GM21447 (cell line): ENCODE measurements around the gene STPG4.
"Not testable (repeated sequence)": the region's sequence is repeated elsewhere in the genome, so short reads cannot be mapped to it uniquely, and the experiment has no call there.

ENCODE experiments used
- ATAC-seq: cut with Tn5 transposase; IDR thresholded peaks from one replicate; pipeline ENCODE4 v1.9.1; 2021; ENCODE audit not compliant: unreplicated experiment

The STPG4 gene, protein sequence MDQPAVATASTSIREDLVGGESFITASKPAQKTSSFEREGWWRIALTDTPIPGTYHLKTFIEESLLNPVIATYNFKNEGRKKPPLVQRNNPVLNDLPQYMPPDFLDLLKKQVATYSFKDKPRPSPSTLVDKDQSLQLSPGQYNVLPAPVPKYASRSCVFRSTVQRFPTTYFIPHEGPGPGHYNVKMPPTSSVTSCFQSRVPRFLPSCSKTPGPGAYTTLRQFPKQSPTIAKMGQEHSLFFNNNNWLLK

DNA sequence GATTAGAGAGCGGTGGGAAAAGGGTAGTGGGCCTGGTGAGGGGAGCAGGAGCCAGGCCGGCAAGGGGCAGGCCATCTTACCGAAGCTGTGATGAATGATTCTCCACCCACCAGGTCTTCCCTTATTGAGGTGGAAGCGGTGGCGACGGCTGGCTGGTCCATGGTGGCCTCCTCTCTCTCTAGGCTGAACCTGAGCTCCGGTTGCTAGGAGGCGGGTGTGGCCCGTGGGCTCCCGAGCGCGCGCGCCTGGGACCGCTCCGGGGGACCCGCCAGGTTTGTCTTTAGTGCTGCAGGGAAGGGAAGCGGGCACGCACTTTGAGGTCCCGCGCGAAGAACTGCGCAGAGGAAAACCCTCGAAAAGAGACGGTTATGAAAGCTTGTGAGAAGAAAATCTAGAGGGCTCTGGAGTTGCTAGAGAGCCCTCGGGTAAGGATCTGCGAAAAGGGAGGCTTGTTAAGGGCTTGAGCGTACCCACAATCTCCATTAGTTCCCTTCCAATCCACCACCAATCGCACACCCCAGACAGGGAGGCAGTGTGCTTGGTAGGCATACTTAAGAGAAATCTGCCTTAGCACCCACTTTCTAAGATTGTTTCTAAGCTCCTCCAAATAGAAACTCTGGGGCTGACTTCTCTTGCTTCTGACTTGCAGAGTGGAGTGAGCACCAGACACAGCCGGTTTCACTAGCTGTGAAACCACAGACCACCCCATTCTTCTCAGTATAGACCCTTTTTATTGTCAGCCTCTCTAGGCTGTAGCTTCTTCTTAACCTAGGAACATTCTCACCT is at the start of gene STPG4:
TSS of gene STPG4 (minus strand) at position 218 of the 786 bp plus-strand sequence. CDS start at position 161, 57 bp downstream.
- ATAC-seq = no peak

DNA sequence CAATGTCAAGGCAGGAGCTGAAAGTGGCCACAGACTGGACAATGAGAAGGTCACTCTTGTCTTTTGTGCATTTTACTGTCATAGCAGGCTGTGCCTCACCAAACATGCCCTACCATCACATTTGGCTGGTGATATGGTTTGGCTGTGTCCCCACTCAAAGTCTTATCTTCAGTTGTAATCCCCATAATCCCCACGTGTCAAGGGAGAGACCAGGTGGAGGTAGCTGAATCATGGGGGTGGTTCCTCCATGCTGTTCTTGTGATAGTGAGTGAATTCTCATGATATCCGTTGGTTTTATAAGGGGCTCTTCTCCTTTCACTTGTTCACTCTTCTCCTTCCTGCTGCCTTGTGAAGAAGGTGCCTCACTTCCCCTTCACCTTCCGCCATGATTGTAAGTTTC is 49.6 kb upstream of the STPG4 start:
- ATAC-seq = no peak

DNA sequence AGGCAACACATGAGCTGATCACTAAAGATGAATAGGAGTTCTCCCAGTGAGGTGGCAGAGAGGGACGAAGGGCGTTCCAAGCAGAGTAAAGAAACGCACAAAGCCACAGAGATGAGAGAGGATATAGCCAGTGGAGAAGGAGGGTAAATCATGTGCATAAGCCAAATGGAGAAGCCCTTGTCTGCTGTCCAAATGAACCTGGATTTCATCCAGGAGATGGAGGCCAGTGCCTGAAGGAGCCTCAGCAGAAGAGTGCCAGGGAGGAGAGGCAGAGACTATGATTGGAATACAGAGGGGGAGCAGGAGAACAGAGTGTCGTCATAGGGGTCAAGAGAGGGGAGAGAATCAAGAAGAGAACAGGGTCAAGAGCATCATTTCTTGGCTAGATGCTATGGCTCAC is 48.9 kb upstream of the STPG4 start:
- no peak for ATAC-seq

DNA sequence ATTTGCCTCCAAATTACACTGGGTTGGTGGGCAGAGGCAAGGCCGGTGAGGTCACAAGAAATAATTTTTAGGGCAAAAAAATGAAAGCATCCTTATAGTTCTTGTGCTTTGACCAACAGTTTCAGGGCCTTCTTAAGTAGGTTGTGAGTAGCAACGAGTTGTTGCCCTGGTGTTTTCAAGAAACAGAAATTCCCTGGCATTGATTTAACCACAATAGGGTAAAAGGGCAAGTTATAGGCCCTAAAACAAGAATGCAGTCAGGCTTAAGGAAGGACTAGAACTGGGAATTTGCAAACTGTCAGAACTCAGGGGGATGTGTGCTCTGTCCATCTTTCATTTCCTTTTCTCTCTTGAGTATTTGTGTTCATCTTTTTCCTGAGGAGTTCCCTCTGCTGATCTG is 46.1 kb upstream of the STPG4 start:
- no peak for ATAC-seq

DNA sequence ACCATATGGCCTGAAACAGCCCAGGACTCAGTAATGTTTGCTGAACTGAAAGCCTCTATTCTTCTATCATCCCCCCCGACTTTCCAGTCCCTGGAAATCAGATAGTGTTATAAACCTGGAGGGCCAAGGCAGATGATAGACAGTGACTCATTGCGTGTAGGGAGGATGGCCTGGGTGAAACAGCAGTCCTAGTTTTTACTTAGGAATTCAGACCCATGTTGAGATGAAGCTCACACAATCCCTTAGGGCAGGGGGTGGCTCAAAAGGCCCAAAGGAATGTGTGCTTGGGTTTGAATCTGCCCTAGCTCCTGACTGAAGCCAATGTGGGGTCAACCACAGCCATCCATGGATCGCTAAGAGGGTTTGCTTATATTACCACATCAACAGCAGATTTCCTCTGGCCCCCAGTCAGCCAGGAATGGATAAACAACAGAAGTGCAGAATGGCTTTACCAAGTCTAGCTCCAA is 43.9 kb upstream of the STPG4 start:
- no peak for ATAC-seq

DNA sequence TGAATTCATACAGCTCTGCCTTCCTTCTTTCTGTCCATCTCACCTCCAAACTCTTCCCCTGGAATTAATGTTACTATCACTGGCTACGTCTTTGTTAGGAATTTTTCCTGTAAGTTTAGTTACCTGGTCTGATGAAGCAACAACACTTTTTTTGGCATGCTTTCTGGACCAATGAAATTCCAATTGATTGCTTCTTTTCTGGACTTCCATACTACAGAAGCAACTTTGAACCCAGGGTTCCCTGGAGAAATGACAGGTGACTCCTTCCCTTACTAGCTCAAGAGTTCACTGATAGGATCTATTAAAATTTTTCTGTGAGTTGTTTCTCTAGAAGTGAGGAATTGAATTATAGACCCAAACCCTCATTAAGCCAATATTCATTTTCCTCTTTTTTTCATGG is 41.4 kb upstream of the STPG4 start:
- ATAC-seq = no peak

GRCh38 chr2:47196046-47196445 is 40.9 kb upstream of the STPG4 start:
- ATAC-seq = no peak

- ATAC-seq = no peak
These were observed 40.0 kb upstream of the STPG4 start for GRCh38 chr2:47195148-47195547.

GRCh38 chr2:47194410-47194809 is 39.3 kb upstream of the STPG4 start:
- ATAC-seq = no peak

DNA sequence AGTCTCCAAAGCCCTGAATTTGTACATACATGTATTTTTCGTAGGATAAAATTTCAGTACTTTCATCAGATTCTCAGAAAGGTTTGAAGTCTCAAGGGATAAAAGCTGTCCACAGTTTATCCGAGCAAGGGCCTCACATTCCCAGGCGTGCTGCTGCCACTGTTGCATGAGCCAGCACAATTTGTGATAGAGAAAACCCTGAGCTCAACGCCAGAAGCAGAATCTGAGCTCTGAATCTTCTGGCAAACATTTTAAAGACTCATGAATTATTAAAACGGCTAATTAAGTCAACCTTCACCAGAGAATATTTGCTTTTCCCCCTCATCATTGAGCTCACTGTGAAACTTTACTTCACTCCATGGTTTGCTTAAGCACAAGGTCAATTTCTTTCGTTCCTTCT is 38.5 kb upstream of the STPG4 start:
- no peak for ATAC-seq

GRCh38 chr2:47190188-47190881 is 35.2 kb upstream of the STPG4 start:
- ATAC-seq = no peak

DNA sequence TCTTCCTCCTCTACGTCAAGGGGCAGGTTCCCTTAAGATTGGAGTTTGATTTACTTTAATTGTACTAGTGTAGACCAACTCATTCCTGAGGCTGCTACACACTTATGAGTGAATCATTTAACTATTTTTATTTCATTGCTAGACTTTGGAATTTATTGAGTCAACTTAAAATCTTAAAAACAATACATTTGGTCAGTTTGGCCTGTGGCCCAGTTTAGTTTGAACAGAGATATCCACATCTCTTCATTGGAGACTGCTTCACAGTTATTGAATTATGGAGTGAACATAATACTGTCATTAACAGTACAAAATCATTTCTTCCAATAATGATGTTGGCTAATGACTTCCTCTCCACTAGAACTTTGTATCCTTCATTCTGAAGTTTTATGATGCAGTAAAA is 34.5 kb upstream of the STPG4 start:
- no peak for ATAC-seq

GRCh38 chr2:47187069-47187468 is 32.0 kb upstream of the STPG4 start:
- no peak for ATAC-seq

GRCh38 chr2:47186351-47186750 is 31.2 kb upstream of the STPG4 start:
- no peak for ATAC-seq

DNA sequence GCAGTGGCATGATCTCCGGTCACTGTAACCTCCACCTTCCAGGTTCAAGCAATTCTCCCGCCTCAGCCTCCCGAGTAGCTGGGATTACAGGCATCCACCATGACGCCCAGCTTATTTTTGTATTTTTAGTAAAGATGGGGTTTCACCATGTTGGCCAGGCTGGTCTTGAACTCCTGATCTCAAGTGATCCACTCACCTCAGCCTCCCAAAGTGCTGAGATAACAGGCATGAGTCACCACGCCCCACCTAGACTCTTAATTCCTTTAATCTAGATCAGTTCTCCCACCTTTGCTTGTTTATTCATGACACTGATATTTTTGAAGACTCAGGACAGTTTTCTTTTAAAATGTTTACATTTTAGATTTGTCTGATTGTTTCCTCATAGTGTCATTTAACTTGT is 30.0 kb upstream of the STPG4 start:
- ATAC-seq = not testable (repeated sequence)

- no peak for ATAC-seq
These were observed 26.1 kb upstream of the STPG4 start for GRCh38 chr2:47181176-47181575.

DNA sequence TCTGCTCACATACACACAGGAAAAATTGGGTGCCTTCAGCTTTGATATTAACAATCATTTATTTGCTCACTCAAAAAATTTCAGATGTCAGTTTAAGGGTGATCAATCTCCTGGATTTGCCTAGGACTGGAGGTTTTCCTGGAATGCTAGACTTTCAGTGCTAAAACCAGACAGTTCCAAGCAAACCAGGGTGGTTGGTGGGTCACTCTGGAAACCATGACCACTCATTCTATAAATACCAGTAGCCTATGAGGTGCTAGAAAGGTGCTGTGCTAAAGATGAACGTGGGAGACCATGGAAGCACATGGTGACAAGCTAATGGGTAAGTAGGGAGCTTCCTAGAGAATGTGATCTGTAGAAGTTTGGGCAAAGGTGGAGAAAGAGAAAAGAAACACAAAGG is 25.4 kb upstream of the STPG4 start:
- no peak for ATAC-seq

GRCh38 chr2:47179388-47179787 is 24.3 kb upstream of the STPG4 start:
- ATAC-seq = no peak

DNA sequence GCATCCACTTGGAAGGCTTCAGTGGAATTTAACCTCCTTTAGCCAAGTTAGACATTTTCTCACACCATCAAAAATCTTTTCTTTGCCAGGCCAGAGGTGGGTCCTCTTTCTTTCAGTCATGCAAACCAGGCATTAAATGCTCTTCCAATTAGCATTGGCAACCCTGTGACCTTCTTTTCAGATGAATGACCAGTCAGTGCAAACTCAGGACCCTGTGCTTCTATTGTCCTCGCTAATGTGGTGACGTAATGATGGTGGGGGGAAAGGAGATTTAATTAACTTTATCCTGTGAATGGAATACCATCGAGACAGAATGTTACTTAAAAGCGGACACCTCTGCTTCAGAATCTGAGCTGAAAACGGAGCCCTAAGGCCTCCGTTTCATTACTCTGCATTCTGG is 23.2 kb upstream of the STPG4 start:
- ATAC-seq = no peak

DNA sequence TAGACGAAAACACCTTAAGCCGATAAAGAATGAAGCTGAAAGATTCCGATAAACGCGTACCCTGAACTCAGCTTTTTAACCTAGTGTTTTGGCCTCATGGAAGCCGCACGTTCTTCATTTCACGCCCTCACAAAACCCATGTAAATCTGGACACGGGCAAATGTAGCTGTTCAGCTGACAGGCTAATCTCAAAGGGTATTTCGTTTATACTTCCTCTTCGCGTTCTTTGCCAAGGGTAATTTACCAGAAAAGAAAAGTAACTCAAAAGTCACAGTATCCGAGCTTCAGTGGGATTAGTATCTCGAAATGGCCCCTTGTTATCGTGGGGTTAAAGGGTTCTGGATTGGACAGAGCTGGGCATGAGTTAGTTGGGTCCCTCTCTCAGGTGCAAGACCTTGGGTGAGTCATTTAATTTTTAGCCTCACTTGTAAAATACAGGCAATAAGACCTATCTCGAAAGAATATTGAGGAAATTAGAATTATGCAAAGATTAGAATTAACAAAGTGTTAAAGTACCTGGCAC is 22.0 kb upstream of the STPG4 start:
- ATAC-seq = no peak

DNA sequence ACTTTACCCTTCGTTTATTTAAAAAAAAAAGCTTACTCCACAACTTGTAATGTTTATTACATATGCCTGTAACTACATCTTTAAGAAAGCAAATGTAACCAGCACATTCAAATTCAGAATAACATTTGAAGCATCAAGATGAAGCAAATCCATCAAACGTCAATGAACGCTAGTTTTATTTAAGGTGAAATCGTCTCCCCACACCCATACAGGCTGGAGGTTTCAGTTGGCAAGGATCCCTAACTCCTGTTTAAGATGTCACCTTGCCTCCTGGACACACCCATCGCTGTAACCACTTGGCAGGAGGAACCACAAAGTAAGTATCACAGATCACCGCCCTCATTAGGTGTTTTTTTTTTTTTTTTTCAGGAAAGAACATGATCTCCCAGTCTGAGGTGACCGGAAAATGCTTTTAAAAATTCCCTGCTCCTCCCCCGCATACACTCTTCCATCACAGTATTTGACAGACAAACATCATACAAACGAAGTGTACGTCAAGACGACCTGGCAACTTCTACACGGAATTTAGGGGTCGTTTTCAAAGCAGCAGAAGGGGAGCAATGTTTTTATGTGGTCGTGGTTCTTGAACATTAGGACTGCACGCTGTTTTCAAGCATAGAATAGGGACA is 19.7 kb upstream of the STPG4 start:
- ATAC-seq = no peak
